Upper lobe of left lung (tissue), 4 donors: Measurements from ENCODE around the gene NKAIN2.

Experiments
- CTCF ChIP-seq, 6 experiments: fragments of 450-650 bp in 4 of 6; fragments of 200-600 bp in 2 of 6; sonication (generic) in 2 of 6; IDR thresholded peaks; one replicate each; pipeline ENCODE4 v1.5.1; 2016 to 2019; ENCODE audit warnings: antibody characterized with exemption in 6 of 6
- POLR2A ChIP-seq, 4 donors: fragments of 450-650 bp; IDR thresholded peaks; one replicate each; pipeline ENCODE4 v1.5.1; 2016 to 2017; ENCODE audit warnings: antibody characterized with exemption in 4 of 4, mild to moderate bottlenecking in 2 of 4

- TF ChIP-seq POLR2A (IDR thresholded peaks at IDR 0.05): no peak
- no peak for TF ChIP-seq CTCF (IDR thresholded peaks at IDR 0.05)
Observed at GRCh38 chr6:124522335-124522734, 718.7 kb downstream of the NKAIN2 start.
